Fibroblast of lung (primary cell): ENCODE measurements around the gene MYO18B. TPM values are rescaled to one million over a fixed set of nuclear protein-coding genes. Genes with fewer than 3 reads are reported as not detected.

Source experiments
- DNase-seq, 2 donors: peaks; one replicate each; pipeline versions ENCODE4 v3.0.0 to v3.0.0-alpha.2; 2010; ENCODE audit warnings: low read depth in 2 of 2
- H2AFZ ChIP-seq: 2 replicates; pipeline ENCODE4 v1.5.1; 2012; ENCODE audit warnings: low read length, control low read depth, inconsistent platforms
- H3K27ac ChIP-seq: 2 replicates; pipeline ENCODE4 v1.5.1; 2011; ENCODE audit warnings: low read length, control low read depth; ENCODE audit not compliant: insufficient read depth
- H3K27me3 ChIP-seq: 2 replicates; pipeline ENCODE4 v1.5.1; 2011; ENCODE audit warnings: mild to moderate bottlenecking, low read length; ENCODE audit not compliant: control insufficient read depth, insufficient read depth
- H3K36me3 ChIP-seq: 2 replicates; pipeline ENCODE4 v1.5.1; 2011; ENCODE audit warnings: low read length; ENCODE audit not compliant: control insufficient read depth, insufficient read depth
- H3K4me1 ChIP-seq: 2 replicates; pipeline ENCODE4 v1.5.1; 2011; ENCODE audit warnings: low read length; ENCODE audit not compliant: control insufficient read depth, insufficient read depth; ENCODE audit errors: extremely low read depth
- H3K4me2 ChIP-seq: 2 replicates; pipeline ENCODE4 v1.5.1; 2011; ENCODE audit warnings: low read length, control low read depth; ENCODE audit not compliant: insufficient read depth; ENCODE audit errors: extremely low read depth
- H3K4me3 ChIP-seq, 4 experiments: fragments of 200-600 bp in 1 of 4; sonication (generic) in 1 of 4; replicated peaks in 1 of 4; 2 replicates each; pipeline ENCODE4 v1.5.1; 2011 to 2016; ENCODE audit warnings: low read length in 4 of 4, low read depth in 3 of 4, mild to moderate bottlenecking in 3 of 4, control low read depth in 2 of 4, inconsistent platforms in 1 of 4, mixed read lengths in 1 of 4; ENCODE audit not compliant: insufficient read depth in 1 of 4; ENCODE audit errors: control extremely low read depth in 1 of 4
- H3K79me2 ChIP-seq: 2 replicates; pipeline ENCODE4 v1.5.1; 2012; ENCODE audit warnings: mild to moderate bottlenecking, low read length, inconsistent platforms; ENCODE audit not compliant: control insufficient read depth, insufficient read depth
- H3K9ac ChIP-seq: 2 replicates; pipeline ENCODE4 v1.5.1; 2011; ENCODE audit warnings: mild to moderate bottlenecking, low read length, control low read depth; ENCODE audit not compliant: insufficient read depth
- H3K9me3 ChIP-seq: 2 replicates; pipeline ENCODE4 v1.5.1; 2012; ENCODE audit warnings: low read depth, low read length; ENCODE audit not compliant: control insufficient read depth, insufficient read depth
- H4K20me1 ChIP-seq: 2 replicates; pipeline ENCODE4 v1.5.1; 2011; ENCODE audit warnings: low read length; ENCODE audit not compliant: control insufficient read depth, insufficient read depth; ENCODE audit errors: extremely low read depth
- CTCF ChIP-seq, 2 donors: IDR thresholded peaks in 1 of 2; conservative IDR thresholded peaks in 1 of 2; 1 replicate in 1 of 2; 2 replicates in 1 of 2; pipeline ENCODE4 v1.5.1; 2011 to 2012; ENCODE audit warnings: low read length in 2 of 2, control low read depth in 1 of 2, inconsistent platforms in 1 of 2, low read depth in 1 of 2, mild to moderate bottlenecking in 1 of 2
- EZH2 ChIP-seq: IDR thresholded peaks from 2 replicates; pipeline ENCODE4 v1.5.1; 2012; ENCODE audit warnings: low read length, control low read depth, mild to moderate bottlenecking; ENCODE audit errors: missing control alignments
- polyA plus RNA-seq, 2 donors: library from polyadenylated mRNA; depleted of rRNA in 1 of 2; stranded (reverse) in 1 of 2; unstranded in 1 of 2; fragments of >200 nt; gene quantifications; 2 replicates each; pipeline ENCODE4 v1.2.1, GENCODE V29; 2011 to 2012; ENCODE audit warnings: missing spikeins in 1 of 2
- total RNA-seq: library from RNA; depleted of rRNA; stranded (reverse); fragments of >200 nt; gene quantifications from 2 replicates; pipeline ENCODE4 v1.2.1, GENCODE V29; 2014

The MYO18B gene
- total and polyA plus RNA-seq, 2 donors (not counting 1 experiment from before 2014, with no cell fraction given), result 0.17 TPM; not detected in 1

- no peak overlapping the region for H3K9ac ChIP-seq
- H3K4me3 ChIP-seq, result no peak overlapping the region
- no peak overlapping the region for H3K27ac ChIP-seq
Measured at GRCh38 chr22:25696763-25697162, 45.2 kb upstream of the MYO18B start.

GRCh38 chr22:25697181-25697664, 44.8 kb upstream of the MYO18B start:
- Histone ChIP-seq H3K27me3 (no peaks in the 10 kb centered on the region), H3K36me3 (no peaks in the 10 kb centered on the region), H2AFZ (no peak overlapping the region), H4K20me1 (no peaks in the 10 kb centered on the region), H3K79me2 (no peaks in the 10 kb centered on the region), H3K27ac (no peak overlapping the region), H3K4me1 (peaks cover 3% of the 10 kb centered on the region), H3K4me3 (no peak overlapping the region), H3K9me3 (no peaks in the 10 kb centered on the region), H3K4me2 (no peak overlapping the region), H3K9ac (no peak overlapping the region)
- TF ChIP-seq EZH2, result no peak
- TF ChIP-seq CTCF (conservative IDR thresholded peaks at IDR 0.05 in 1 of 2, IDR thresholded peaks at IDR 0.05 in 1 of 2; ENCODE audit: low read depth in 1 of 2, low read length in 2 of 2), result no peak
- DNase-seq, result peak in 1 of 2 donors; percentile 33

More at GRCh38 chr22:25696763-25697162, 45.2 kb upstream of the MYO18B start:
- Histone ChIP-seq H3K4me1 (peaks cover 3% of the 10 kb centered on the region), H3K9me3 (no peaks in the 10 kb centered on the region), H3K79me2 (no peaks in the 10 kb centered on the region), H3K4me2 (no peak overlapping the region), H3K27me3 (no peaks in the 10 kb centered on the region), H2AFZ (no peak overlapping the region), H3K36me3 (no peaks in the 10 kb centered on the region), H4K20me1 (no peaks in the 10 kb centered on the region)
- no peak for DNase-seq
- TF ChIP-seq CTCF (conservative IDR thresholded peaks at IDR 0.05 in 1 of 2, IDR thresholded peaks at IDR 0.05 in 1 of 2; ENCODE audit: low read depth in 1 of 2, low read length in 2 of 2) (no peak), EZH2 (no peak)

- no peak overlapping the region for H3K4me2 ChIP-seq
- no peak overlapping the region for H3K4me3 ChIP-seq
- H3K9me3 ChIP-seq, result no peaks in the 10 kb centered on the region
- no peaks in the 10 kb centered on the region for H3K27me3 ChIP-seq
- no peaks in the 10 kb centered on the region for H3K79me2 ChIP-seq
- H4K20me1 ChIP-seq, result no peaks in the 10 kb centered on the region
- no peak for DNase-seq
- TF ChIP-seq CTCF (conservative IDR thresholded peaks at IDR 0.05 in 1 of 2, IDR thresholded peaks at IDR 0.05 in 1 of 2; ENCODE audit: low read depth in 1 of 2, low read length in 2 of 2) (no peak), EZH2 (no peak)
- H2AFZ ChIP-seq, result no peak overlapping the region
- H3K36me3 ChIP-seq, result no peaks in the 10 kb centered on the region
- peaks cover 3% of the 10 kb centered on the region for H3K4me1 ChIP-seq
- H3K27ac ChIP-seq, result no peak overlapping the region
- no peak overlapping the region for H3K9ac ChIP-seq
Measured at GRCh38 chr22:25697978-25698377, 44.0 kb upstream of the MYO18B start.
